Measurements from ENCODE around the gene GRIK1.
"Not testable (repeated sequence)": the region's sequence is repeated elsewhere in the genome, so short reads cannot be mapped to it uniquely, and the experiment has no call there.

Gene GRIK1

GRCh38 chr21:29638761-29639327 is 301.0 kb downstream of the GRIK1 start:
- DNase-seq: no peak

- DNase-seq: no peak
Observed at GRCh38 chr21:29638138-29638537, 301.7 kb downstream of the GRIK1 start.

- DNase-seq: no peak
Observed at GRCh38 chr21:29637553-29637952, 302.2 kb downstream of the GRIK1 start.

- no peak for DNase-seq
Observed at GRCh38 chr21:29637134-29637533, 302.7 kb downstream of the GRIK1 start.

- DNase-seq: no peak
Observed at GRCh38 chr21:29634418-29634817, 305.4 kb downstream of the GRIK1 start.

GRCh38 chr21:29633756-29634155 is 306.0 kb downstream of the GRIK1 start:
- no peak for DNase-seq

- no peak for DNase-seq
Observed at GRCh38 chr21:29630441-29630840, 309.4 kb downstream of the GRIK1 start.

GRCh38 chr21:29627905-29628304 is 311.9 kb downstream of the GRIK1 start:
- DNase-seq: no peak

GRCh38 chr21:29626801-29627470 is 312.9 kb downstream of the GRIK1 start:
- no peak for DNase-seq

- no peak for DNase-seq
Observed at GRCh38 chr21:29625990-29626389, 313.8 kb downstream of the GRIK1 start.

GRCh38 chr21:29624776-29625175 is 315.0 kb downstream of the GRIK1 start:
- no peak for DNase-seq

GRCh38 chr21:29621525-29621924 is 318.3 kb downstream of the GRIK1 start:
- DNase-seq: no peak

GRCh38 chr21:29616209-29616751 is 323.5 kb downstream of the GRIK1 start:
- DNase-seq: no peak

- DNase-seq: no peak
Observed at GRCh38 chr21:29613877-29614276, 325.9 kb downstream of the GRIK1 start.

GRCh38 chr21:29613021-29613420 is 326.8 kb downstream of the GRIK1 start:
- DNase-seq: no peak

- no peak for DNase-seq
Observed at GRCh38 chr21:29610779-29611360, 328.9 kb downstream of the GRIK1 start.

- DNase-seq: no peak
Observed at GRCh38 chr21:29606613-29607012, 333.2 kb downstream of the GRIK1 start.

GRCh38 chr21:29605219-29605618 is 334.6 kb downstream of the GRIK1 start:
- DNase-seq: not testable (repeated sequence)

- DNase-seq: no peak
Observed at GRCh38 chr21:29604076-29604475, 335.7 kb downstream of the GRIK1 start.

- DNase-seq: no peak
Observed at GRCh38 chr21:29601047-29601446, 338.7 kb downstream of the GRIK1 start.

- no peak for DNase-seq
Observed at GRCh38 chr21:29586696-29587095, 353.1 kb downstream of the GRIK1 start.

GRCh38 chr21:29585462-29585861 is 354.3 kb downstream of the GRIK1 start:
- no peak for DNase-seq

GRCh38 chr21:29583424-29583924 is 356.3 kb downstream of the GRIK1 start:
- DNase-seq: no peak

- DNase-seq: no peak
Observed at GRCh38 chr21:29582855-29583254, 356.9 kb downstream of the GRIK1 start.
